Measurements from ENCODE around the gene HORMAD1. TPM values are rescaled to one million over a fixed set of nuclear protein-coding genes. Genes with fewer than 3 reads are reported as not detected.

Gene HORMAD1
- total RNA-seq, 1 donor from 2014 or later, result not detected

GRCh38 chr1:150696995-150697927 lies 23.4 kb downstream of the HORMAD1 start, which contains the start of gene GOLPH3L:
Gene GOLPH3L (minus strand): TSS chr1:150697154. CDS start chr1:150694838, 2,316 bp downstream.
- Histone ChIP-seq H2AFZ (ENCODE audit: low read depth, low read length) (peak within 1 kb of the TSS; percentile 85), H4K20me1 (ENCODE audit: insufficient read depth, low read length) (peaks cover 4% of the 10 kb centered on the region), H3K4me3 (ENCODE audit: insufficient read depth, low read depth, low read length) (peak within 1 kb of the TSS; percentile 97), H3K4me1 (ENCODE audit: insufficient read depth, low read length) (peaks cover 7% of the 10 kb centered on the region), H3K36me3 (ENCODE audit: insufficient read depth, low read length) (peaks cover 9% of the 10 kb centered on the region), H3K9me3 (ENCODE audit: insufficient read depth, low read depth, low read length) (no peaks in the 10 kb centered on the region), H3K27ac (ENCODE audit: low read depth, low read length) (peak within 1 kb of the TSS; percentile 55), H3K9ac (ENCODE audit: low read length) (peak within 1 kb of the TSS; percentile 77), H3K27me3 (ENCODE audit: insufficient read depth, low read length) (peaks cover 2% of the 10 kb centered on the region), H3K79me2 (ENCODE audit: insufficient read depth, low read length) (peaks cover 20% of the 10 kb centered on the region), H3K4me2 (ENCODE audit: low read length) (peak within 1 kb of the TSS; percentile 83)
- no peaks in the 10 kb centered on the region for H3K9me3 Mint-ChIP-seq (ENCODE audit: unreplicated experiment)
- DNase-seq (ENCODE audit: low read depth) (peak; percentile 98), FAIRE-seq (peak; percentile 91)
- H3K4me1 Mint-ChIP-seq (ENCODE audit: low read depth, unreplicated experiment), result peaks cover 5% of the 10 kb centered on the region
- no peaks in the 10 kb centered on the region for H3K27me3 Mint-ChIP-seq (ENCODE audit: low read depth, unreplicated experiment)
- no peak for TF ChIP-seq CTCF (IDR thresholded peaks at IDR 0.05; ENCODE audit: insufficient read depth, low read depth, low read length)
- TF ChIP-seq EZH2 (IDR thresholded peaks at IDR 0.05; ENCODE audit: insufficient read depth, low read length), result no peak
- H3K4me3 Mint-ChIP-seq (ENCODE audit: unreplicated experiment), result peak within 1 kb of the TSS; percentile 100
- peak within 1 kb of the TSS; percentile 96 for H3K27ac Mint-ChIP-seq (ENCODE audit: unreplicated experiment)
- no peaks in the 10 kb centered on the region for H3K36me3 Mint-ChIP-seq (ENCODE audit: low read depth, unreplicated experiment)

- peak overlapping the region; percentile 96 for H3K27ac Mint-ChIP-seq (ENCODE audit: unreplicated experiment)
- peaks cover under 1% of the 10 kb centered on the region for H3K27me3 ChIP-seq (ENCODE audit: insufficient read depth, low read length)
- H3K9me3 ChIP-seq (ENCODE audit: insufficient read depth, low read depth, low read length), result no peaks in the 10 kb centered on the region
- peaks cover 7% of the 10 kb centered on the region for H3K4me1 ChIP-seq (ENCODE audit: insufficient read depth, low read length)
- H2AFZ ChIP-seq (ENCODE audit: low read depth, low read length), result peak overlapping the region; percentile 84
- peak overlapping the region; percentile 55 for H3K27ac ChIP-seq (ENCODE audit: low read depth, low read length)
- H3K79me2 ChIP-seq (ENCODE audit: insufficient read depth, low read length), result peaks cover 20% of the 10 kb centered on the region
- no peaks in the 10 kb centered on the region for H3K9me3 Mint-ChIP-seq (ENCODE audit: unreplicated experiment)
- peaks cover 9% of the 10 kb centered on the region for H3K36me3 ChIP-seq (ENCODE audit: insufficient read depth, low read length)
- H4K20me1 ChIP-seq (ENCODE audit: insufficient read depth, low read length), result peaks cover 4% of the 10 kb centered on the region
- peaks cover 5% of the 10 kb centered on the region for H3K4me1 Mint-ChIP-seq (ENCODE audit: low read depth, unreplicated experiment)
- no peaks in the 10 kb centered on the region for H3K27me3 Mint-ChIP-seq (ENCODE audit: low read depth, unreplicated experiment)
- no peaks in the 10 kb centered on the region for H3K36me3 Mint-ChIP-seq (ENCODE audit: low read depth, unreplicated experiment)
- H3K4me3 ChIP-seq (ENCODE audit: insufficient read depth, low read depth, low read length), result peak overlapping the region; percentile 97
- FAIRE-seq, result no peak
- H3K9ac ChIP-seq (ENCODE audit: low read length), result peak overlapping the region; percentile 77
- H3K4me3 Mint-ChIP-seq (ENCODE audit: unreplicated experiment), result peak overlapping the region; percentile 100
- TF ChIP-seq EZH2 (IDR thresholded peaks at IDR 0.05; ENCODE audit: insufficient read depth, low read length), result no peak
- no peak for TF ChIP-seq CTCF (IDR thresholded peaks at IDR 0.05; ENCODE audit: insufficient read depth, low read depth, low read length)
- H3K4me2 ChIP-seq (ENCODE audit: low read length), result peak overlapping the region; percentile 83
- no peak for DNase-seq (ENCODE audit: low read depth)
These were observed 24.1 kb downstream of the HORMAD1 start for GRCh38 chr1:150696590-150696989.
